ENCODE results near the gene ZNF516.

ZNF516 gene

GRCh38 chr18:76422838-76423237, 72.2 kb downstream of the ZNF516 start:
- no peak for DNase-seq (ENCODE audit: low spot score)
- in situ Hi-C loops (cut with MboI; ENCODE audit: low sequenced_read_pairs, unreplicated experiment): no loop called here
- TF ChIP-seq, protein P1, sequence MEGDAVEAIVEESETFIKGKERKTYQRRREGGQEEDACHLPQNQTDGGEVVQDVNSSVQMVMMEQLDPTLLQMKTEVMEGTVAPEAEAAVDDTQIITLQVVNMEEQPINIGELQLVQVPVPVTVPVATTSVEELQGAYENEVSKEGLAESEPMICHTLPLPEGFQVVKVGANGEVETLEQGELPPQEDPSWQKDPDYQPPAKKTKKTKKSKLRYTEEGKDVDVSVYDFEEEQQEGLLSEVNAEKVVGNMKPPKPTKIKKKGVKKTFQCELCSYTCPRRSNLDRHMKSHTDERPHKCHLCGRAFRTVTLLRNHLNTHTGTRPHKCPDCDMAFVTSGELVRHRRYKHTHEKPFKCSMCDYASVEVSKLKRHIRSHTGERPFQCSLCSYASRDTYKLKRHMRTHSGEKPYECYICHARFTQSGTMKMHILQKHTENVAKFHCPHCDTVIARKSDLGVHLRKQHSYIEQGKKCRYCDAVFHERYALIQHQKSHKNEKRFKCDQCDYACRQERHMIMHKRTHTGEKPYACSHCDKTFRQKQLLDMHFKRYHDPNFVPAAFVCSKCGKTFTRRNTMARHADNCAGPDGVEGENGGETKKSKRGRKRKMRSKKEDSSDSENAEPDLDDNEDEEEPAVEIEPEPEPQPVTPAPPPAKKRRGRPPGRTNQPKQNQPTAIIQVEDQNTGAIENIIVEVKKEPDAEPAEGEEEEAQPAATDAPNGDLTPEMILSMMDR (IDR thresholded peaks at IDR 0.05; ENCODE audit: borderline replicate concordance, control extremely low read depth, extremely low read depth, insufficient read depth, missing control alignments): no peak

DNA sequence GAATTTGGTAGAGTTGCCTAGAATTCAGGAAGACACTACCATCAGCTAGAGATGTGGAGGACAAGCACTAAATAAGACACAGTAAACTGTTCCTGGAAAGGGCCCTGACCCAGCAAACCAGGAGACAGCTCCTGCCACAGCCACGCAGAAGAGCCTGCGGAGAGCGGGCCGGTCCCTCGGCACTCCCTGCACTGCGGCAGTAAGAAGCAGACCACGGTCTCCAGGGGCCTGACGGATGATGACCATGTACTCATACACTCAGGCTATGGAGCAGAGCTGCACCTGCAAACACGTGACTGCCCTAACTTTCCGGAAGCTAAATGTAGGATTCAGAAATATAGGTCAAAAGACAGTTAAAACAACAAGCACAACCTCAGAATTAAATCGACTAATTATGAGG, 72.9 kb downstream of the ZNF516 start:
- TF ChIP-seq, protein P1 (IDR thresholded peaks at IDR 0.05; ENCODE audit: borderline replicate concordance, control extremely low read depth, extremely low read depth, insufficient read depth, missing control alignments): no peak
- no peak for DNase-seq (ENCODE audit: low spot score)
- in situ Hi-C loops (cut with MboI; ENCODE audit: low sequenced_read_pairs, unreplicated experiment): no loop called here

- in situ Hi-C loops (cut with MboI; ENCODE audit: low sequenced_read_pairs, unreplicated experiment): no loop called here
- no peak for DNase-seq (ENCODE audit: low spot score)
- TF ChIP-seq, protein P1 (IDR thresholded peaks at IDR 0.05; ENCODE audit: borderline replicate concordance, control extremely low read depth, extremely low read depth, insufficient read depth, missing control alignments): no peak
Measured at GRCh38 chr18:76421685-76422078, 73.4 kb downstream of the ZNF516 start.

GRCh38 chr18:76420898-76421684, 74.0 kb downstream of the ZNF516 start:
- DNase-seq (ENCODE audit: low spot score): no peak
- in situ Hi-C loops (cut with MboI; ENCODE audit: low sequenced_read_pairs, unreplicated experiment): no loop called here
- TF ChIP-seq, protein P1 (IDR thresholded peaks at IDR 0.05; ENCODE audit: borderline replicate concordance, control extremely low read depth, extremely low read depth, insufficient read depth, missing control alignments): no peak

- in situ Hi-C loops (cut with MboI; ENCODE audit: low sequenced_read_pairs, unreplicated experiment): no loop called here
Measured at GRCh38 chr18:76419811-76420210, 75.2 kb downstream of the ZNF516 start.

GRCh38 chr18:76416911-76417310, 78.1 kb downstream of the ZNF516 start:
- in situ Hi-C loops (cut with MboI; ENCODE audit: low sequenced_read_pairs, unreplicated experiment): no loop called here
- TF ChIP-seq, protein P1 (IDR thresholded peaks at IDR 0.05; ENCODE audit: borderline replicate concordance, control extremely low read depth, extremely low read depth, insufficient read depth, missing control alignments): no peak
- no peak for DNase-seq (ENCODE audit: low spot score)

More at GRCh38 chr18:76419811-76420210, 75.2 kb downstream of the ZNF516 start:
- no peak for DNase-seq (ENCODE audit: low spot score)
- TF ChIP-seq, protein P1 (IDR thresholded peaks at IDR 0.05; ENCODE audit: borderline replicate concordance, control extremely low read depth, extremely low read depth, insufficient read depth, missing control alignments): no peak
